Fibroblast of skin of left quadriceps (primary cell): ENCODE data around the gene CFAP206.

Experiments used
- DNase-seq, 2 experiments: peaks; one replicate each; pipeline ENCODE4 v3.0.0-alpha.2; 2013; ENCODE audit warnings: low read depth in 2 of 2

The CFAP206 gene, protein sequence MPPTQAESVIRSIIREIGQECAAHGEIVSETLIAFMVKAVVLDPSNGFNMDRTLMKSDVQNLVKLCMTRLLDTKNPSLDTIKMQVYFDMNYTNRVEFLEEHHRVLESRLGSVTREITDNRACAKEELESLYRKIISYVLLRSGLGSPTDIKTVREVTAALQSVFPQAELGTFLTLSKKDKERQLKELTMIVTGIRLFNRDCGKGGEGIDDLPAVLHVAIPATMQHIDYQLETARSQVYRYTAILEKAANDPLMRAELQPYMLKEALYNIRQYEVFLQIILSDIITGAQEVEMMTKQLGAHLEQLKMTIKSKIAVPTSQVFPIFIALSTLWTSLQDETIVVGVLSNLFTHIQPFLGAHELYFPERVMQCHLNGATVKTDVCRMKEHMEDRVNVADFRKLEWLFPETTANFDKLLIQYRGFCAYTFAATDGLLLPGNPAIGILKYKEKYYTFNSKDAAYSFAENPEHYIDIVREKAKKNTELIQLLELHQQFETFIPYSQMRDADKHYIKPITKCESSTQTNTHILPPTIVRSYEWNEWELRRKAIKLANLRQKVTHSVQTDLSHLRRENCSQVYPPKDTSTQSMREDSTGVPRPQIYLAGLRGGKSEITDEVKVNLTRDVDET

GRCh38 chr6:87407901-87408720 is at the start of gene CFAP206:
TSS of gene CFAP206 (plus strand) at chr6:87407972. CDS start at chr6:87409840, 1,868 bp downstream.
- DNase-seq: peak; percentile 51 to 60

- no peak for DNase-seq
Observed at GRCh38 chr6:87364602-87365252, 43.0 kb upstream of the CFAP206 start.

- DNase-seq: no peak
Observed at GRCh38 chr6:87366072-87366827, 41.5 kb upstream of the CFAP206 start.

DNA sequence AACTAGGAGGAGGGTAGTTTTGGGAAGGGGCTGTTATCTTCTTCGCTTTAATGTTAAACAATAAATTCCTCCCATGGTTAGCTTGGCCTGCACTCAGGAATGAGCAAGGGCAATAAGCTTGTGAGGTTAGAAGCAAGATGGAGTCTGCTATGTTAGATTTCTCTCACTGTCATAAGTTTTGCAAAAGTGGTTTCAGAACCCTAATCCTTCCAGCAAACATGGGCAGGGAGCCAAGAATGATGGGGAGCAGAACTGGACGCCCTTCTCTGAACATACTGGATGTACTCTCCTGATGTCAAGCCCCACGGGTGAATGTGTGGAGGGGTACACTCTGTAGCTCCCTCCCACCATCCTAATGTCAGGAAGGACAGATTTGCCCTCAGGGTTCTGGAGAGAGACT is 40.9 kb upstream of the CFAP206 start:
- DNase-seq: no peak

DNA sequence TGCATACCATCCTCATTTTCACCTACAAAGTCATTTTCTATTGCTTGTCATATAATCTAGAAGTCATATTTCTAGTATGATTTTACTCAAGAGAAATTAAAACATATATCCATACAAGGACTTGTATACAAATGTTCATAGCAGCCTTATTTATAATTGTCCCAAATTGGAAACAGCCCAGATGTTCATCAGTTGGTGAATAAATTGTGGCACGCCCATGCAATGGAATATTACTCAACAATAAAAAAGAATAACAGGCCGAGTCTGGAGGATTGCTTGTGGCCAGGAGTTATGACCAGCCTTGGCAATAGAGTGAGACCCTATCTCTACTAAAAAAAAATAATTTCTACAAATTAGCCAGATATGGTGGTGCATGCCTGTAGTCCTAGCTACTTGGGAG is 34.4 kb upstream of the CFAP206 start:
- DNase-seq: no peak

GRCh38 chr6:87375315-87375714 is 32.5 kb upstream of the CFAP206 start:
- no peak for DNase-seq

DNA sequence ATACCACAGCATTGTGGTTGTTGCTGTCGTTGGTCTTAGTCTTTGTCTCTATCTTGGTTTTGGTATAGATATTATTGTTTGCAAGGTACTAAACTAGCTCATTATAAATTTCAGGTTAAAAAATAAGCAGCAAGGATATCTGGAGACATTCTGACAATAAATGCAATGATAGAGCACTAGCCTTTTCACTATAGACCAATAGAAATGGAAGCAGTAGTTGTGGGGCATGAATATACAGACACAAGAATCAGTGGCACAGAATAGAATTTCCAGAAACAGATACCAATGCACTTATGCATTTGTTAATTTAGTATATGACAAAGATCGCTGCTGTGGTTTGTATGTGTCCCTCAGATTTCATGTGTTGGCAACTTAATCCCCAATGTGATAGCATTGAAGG is 31.1 kb upstream of the CFAP206 start:
- DNase-seq: no peak

DNA sequence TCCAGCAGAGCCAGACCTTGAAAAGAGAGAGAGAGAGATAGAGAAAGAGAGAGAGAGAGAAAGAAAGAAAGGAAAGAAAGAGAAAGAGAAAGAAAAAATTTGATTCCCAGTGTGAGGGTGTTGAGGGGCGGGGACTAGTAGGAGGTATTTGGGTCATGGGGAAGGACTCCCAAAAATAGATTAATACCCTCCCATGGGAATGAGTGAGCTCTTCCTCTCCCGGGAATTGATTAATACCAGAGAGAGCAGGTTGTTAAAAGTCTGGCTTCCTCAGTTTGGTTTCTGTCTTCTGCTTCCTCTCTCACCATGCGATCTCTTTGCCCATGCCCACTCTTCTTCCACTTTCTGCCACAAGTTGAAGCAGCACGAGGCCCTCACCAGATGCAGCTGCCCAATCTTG is 28.8 kb upstream of the CFAP206 start:
- no peak for DNase-seq

- no peak for DNase-seq
Observed at GRCh38 chr6:87382861-87383260, 24.9 kb upstream of the CFAP206 start.

DNA sequence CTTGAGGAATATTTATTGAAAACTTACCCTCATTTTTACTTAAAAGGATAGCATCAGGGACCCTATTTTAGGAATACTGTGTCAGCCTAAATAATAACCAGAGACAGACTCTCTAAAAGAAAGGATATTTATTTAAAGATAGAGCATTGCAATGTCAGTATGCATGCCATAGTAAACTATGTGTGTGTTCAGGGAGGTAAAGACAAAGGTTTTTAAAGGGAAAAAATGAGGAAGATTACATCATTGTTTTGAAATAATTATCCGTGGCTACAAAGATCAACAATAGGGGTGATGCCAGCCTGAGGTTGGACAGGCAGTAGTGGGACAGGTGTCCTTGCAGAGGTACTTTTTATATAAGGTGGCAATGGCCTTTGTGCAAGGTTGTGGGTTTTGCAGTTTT is 23.7 kb upstream of the CFAP206 start:
- no peak for DNase-seq

- DNase-seq: no peak
Observed at GRCh38 chr6:87384449-87384848, 23.3 kb upstream of the CFAP206 start.

DNA sequence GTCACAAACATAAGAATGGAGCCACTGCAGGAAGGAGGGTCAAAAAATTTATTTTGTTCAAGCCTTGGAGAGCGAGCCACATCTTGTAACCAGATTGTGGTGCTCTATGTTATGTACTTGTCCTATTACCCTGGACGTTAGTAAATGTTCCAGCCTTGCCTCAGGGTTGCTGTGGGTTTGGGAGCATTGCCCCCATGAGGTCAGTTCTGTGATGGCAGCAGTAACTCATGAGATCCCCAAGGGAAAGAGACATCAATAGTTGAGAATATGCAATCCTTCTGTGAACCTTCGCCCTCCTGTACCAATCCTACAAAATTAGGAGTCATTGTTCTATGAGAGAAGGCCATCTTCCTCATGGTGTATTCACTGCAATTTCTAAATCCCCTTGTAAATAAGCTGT is 16.4 kb upstream of the CFAP206 start:
- DNase-seq: no peak

DNA sequence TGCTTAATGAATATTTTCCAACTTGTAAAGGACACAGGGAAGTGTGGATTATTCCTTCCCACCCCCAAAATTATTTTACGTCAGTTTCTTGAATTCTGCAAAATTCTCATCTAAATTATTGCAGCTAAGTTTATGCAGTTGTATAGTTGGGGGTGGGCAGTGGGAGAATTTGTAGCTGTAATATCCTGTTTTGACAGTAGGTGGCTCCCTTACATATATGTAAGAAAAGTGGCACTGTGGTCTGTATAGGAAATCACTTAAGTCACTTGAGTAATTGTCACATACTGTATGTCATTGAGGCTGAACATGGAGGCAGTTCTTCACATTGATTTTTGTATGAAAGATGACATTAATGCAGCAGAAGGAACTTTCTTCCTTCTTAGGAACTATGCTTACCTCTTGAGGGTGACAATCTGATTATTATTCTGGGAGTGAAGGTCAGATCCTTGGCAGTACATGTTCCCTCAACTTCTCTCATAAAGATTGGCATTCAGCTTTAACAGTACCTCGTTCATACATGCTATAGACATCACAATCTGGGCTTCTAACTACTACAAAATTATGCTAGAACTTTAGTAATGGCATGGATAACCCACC is 14.6 kb upstream of the CFAP206 start:
- DNase-seq: peak in 1 of 2 experiments; percentile 10

DNA sequence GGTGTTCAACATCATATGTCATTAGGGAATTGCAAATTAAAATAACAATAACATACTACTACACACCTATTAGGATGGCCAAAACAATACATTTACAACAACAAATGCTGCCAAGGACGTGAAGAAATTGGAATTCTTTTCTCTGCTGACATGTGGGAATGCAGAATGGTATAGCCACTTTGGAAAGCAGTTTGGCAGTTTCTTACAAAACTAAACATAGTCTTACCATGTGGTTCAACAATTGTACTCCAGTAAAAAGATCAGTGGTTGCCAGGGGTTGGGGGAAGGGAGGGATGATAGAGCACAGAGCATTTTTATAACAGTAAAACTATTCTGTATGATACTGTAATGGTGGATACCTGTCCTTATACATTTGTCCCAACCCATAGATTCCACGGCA is 12.3 kb upstream of the CFAP206 start:
- no peak for DNase-seq

- DNase-seq: no peak
Observed at GRCh38 chr6:87396595-87397392, 11.0 kb upstream of the CFAP206 start.

DNA sequence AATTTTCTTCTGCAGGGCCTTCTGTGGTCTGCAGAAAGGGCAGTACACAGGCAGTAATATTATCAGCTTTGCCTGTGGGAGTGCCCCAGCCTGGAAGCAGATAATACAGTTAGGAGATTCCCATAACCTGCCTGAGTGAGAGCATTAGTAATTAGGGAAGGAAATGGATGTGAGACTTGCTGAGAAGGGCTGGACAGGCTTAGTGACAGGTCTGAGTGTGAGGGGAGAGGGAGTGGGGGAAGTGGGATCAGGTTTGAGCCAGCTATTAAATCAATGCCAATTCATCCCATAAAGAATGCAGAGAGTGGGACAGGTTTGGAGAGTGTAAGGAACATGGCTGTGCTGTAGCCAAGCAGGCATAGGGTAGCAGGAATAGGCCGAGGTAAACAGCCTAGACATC is 10.1 kb upstream of the CFAP206 start:
- DNase-seq: no peak

DNA sequence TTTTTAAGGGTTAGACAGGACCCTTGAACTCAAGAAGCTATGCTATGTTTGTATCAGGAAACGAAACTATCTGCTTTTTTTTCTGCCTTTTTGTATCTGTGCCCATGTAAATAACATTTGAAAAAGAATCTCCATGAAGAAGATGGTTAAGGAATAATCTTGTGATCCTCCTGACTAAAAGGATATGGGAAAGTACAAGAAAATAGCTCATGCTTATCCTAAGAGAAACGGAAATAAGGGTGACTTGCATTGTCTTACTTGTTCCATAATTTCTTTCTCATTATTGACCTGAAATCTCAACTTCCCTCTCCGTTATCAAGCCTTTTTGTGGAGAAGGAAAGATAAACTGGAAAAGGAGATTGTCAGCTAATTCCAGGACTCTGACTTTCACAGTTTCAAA is 5.9 kb upstream of the CFAP206 start:
- DNase-seq: no peak

DNA sequence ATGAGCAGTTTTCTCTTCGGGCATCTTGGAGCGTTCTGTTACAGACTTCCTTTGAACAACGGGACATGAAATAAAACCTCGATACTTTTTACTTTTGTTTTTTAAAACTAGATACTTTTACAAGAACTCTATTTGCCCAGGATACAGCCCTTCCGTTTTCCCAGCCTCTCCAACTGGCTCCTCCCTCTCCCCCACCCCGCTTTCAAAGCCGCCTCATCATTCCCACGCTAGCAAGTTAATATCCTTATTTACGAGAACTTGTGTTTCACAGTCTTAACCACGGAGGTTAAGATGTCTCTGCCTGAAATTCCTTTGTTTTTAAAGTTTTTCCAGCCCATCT is 241 bp upstream of the CFAP206 start:
- peak in 1 of 2 experiments; percentile 6 for DNase-seq

GRCh38 chr6:87408721-87409155 is 966 bp downstream of the CFAP206 start:
- peak in 1 of 2 experiments; percentile 8 for DNase-seq

DNA sequence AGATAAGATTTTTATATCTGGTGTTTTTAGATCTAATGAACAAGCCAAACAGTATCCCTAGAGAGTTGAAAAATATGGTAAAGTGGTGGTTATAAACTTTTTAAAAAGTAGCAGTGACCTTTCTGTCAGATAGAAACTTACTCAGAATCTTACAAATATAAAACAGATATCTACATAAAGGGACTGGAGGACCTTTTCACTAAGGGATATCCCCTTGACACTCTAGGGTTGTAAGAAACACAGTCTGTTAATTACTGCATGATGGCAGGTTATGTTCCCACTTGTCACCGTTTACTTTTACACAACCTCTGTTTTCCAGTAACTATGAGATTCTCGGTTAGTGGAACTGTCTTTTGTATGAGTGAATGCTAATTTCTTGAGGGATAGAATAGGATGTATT is 11.5 kb downstream of the CFAP206 start:
- no peak for DNase-seq
